SH-SY5Y (cell line): Measurements from ENCODE around the gene GPR152.

ENCODE experiments used
- GATA2 ChIP-seq: IDR thresholded peaks from 2 replicates; pipeline ENCODE4 v1.6.1; 2011; ENCODE audit warnings: mild to moderate bottlenecking, low read depth, low read length
- GATA3 ChIP-seq: IDR thresholded peaks from 2 replicates; pipeline ENCODE4 v1.6.1; 2011; ENCODE audit warnings: low read depth, mild to moderate bottlenecking, low read length, moderate library complexity

DNA sequence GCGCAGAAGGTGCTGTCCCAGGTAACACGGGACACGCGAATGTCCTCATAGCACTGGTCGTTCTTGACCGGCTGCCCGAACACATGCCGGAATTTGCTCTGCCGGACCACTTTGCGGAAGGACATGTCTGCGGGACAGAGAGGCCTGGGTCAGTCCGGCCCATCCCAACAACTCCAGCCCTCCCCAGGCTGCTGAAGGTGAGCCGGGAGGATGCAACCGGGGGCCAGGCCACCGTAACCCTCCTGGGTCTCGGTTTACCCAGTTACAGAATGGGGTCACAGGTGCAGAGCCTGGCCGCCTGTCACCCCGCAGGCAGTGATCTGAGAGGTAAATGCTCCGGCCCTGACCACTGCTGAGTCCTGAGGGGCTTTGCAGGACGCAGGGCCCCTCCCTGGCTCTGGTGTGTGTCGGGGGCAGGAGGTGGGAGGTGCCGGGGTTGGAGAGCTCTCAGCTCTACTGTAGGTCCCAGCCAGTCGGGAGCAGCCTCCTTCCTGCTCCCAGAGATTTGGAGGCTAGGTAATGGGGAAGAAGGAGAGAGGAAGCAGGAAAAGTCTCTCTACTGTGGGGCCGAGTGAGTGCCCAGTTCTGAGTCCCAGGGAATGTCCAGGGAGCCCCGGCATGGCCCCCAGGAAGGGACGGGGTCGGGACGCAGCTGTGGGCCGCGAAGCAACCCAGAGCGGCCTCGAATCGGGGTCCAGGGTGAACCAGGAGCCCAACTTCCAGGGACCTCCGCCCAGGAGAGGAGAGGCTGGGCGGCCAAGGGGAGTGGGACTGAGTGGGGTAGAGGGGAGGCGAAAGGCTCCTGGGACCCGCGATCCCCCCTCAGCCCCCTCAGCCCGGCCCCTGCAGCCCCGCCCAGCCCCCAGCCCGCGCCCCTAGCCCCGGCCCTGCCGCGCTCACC is 9.8 kb downstream of the GPR152 start:
- TF ChIP-seq GATA3: no peak
- TF ChIP-seq GATA2: no peak
